SK-N-SH (cell line): ENCODE data around the gene RPL19.

Experiments
- ELF1 ChIP-seq: IDR thresholded peaks from 2 replicates; pipeline ENCODE4 v1.4.0; 2012
- EP300 ChIP-seq, 2 experiments: IDR thresholded peaks; 2 replicates each; pipeline versions ENCODE4 v1.4.0 to v1.6.1; 2012; ENCODE audit warnings: borderline replicate concordance in 1 of 2, low read depth in 1 of 2, low read length in 1 of 2
- GABPA ChIP-seq: IDR thresholded peaks from 2 replicates; pipeline ENCODE4 v1.4.0; 2012; ENCODE audit warnings: low read depth, mild to moderate bottlenecking
- IRF3 ChIP-seq: fragments of 150-350 bp; IDR thresholded peaks from 2 replicates; pipeline ENCODE4 v1.6.1; 2016; ENCODE audit warnings: mild to moderate bottlenecking, low read depth, low read length
- JUND ChIP-seq: IDR thresholded peaks from 2 replicates; pipeline ENCODE4 v1.4.0; 2012
- MEF2A ChIP-seq: IDR thresholded peaks from 2 replicates; pipeline ENCODE4 v1.4.0; 2012; ENCODE audit warnings: low read depth, borderline replicate concordance
- MXI1 ChIP-seq: IDR thresholded peaks from 2 replicates; pipeline ENCODE4 v1.6.1; 2012; ENCODE audit warnings: mild to moderate bottlenecking, low read depth, low read length, improper control_type of control experiment
- RAD21 ChIP-seq: IDR thresholded peaks from 2 replicates; pipeline ENCODE4 v1.6.1; 2012; ENCODE audit warnings: mild to moderate bottlenecking, low read length
- RCOR1 ChIP-seq: fragments of 150-350 bp; IDR thresholded peaks from 2 replicates; pipeline ENCODE4 v1.6.1; 2017; ENCODE audit warnings: antibody characterized with exemption, low read length
- SMC3 ChIP-seq: IDR thresholded peaks from 2 replicates; pipeline ENCODE4 v1.6.1; 2012; ENCODE audit warnings: low read depth, low read length, improper control_type of control experiment
- TAF1 ChIP-seq: IDR thresholded peaks from 2 replicates; pipeline ENCODE4 v1.6.1; 2012; ENCODE audit warnings: low read depth, mild to moderate bottlenecking, low read length, moderate library complexity, borderline replicate concordance
- USF2 ChIP-seq: fragments of 150-350 bp; IDR thresholded peaks from 2 replicates; pipeline ENCODE4 v1.6.1; 2017; ENCODE audit warnings: antibody characterized with exemption, low read length, low read depth, borderline replicate concordance
- TF ChIP-seq, protein P1 (sequence below): fragments of 200-600 bp; sonication (generic); IDR thresholded peaks from 2 replicates; pipeline ENCODE4 v1.6.1; 2017; ENCODE audit warnings: antibody characterized with exemption, mild to moderate bottlenecking, moderate library complexity
- TF ChIP-seq, protein P2 (sequence below): IDR thresholded peaks from 2 replicates; pipeline ENCODE4 v1.6.1; 2012; ENCODE audit warnings: mild to moderate bottlenecking, low read depth, low read length, moderate library complexity

DNA sequence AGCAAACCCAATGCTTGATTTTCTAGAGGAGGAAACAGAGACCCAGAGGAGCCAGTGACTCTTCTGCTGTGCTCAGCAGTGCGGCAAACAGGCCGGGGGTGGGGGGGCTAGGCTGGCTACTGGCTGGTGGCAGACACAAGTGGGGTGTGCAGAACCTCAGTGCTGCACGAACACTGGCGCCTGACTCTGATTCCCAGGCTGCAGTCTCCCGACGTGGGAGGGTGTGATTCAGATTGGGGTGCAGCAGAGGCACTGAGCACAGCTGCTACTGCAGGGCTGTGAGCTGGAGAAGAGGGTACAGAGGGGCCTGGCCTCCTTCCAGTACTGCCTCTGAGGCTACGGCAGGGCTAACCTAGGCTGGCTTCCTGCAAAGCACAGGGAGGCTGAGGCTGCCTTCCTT lies 8.1 kb downstream of the RPL19 start:
- TF ChIP-seq, protein P1, sequence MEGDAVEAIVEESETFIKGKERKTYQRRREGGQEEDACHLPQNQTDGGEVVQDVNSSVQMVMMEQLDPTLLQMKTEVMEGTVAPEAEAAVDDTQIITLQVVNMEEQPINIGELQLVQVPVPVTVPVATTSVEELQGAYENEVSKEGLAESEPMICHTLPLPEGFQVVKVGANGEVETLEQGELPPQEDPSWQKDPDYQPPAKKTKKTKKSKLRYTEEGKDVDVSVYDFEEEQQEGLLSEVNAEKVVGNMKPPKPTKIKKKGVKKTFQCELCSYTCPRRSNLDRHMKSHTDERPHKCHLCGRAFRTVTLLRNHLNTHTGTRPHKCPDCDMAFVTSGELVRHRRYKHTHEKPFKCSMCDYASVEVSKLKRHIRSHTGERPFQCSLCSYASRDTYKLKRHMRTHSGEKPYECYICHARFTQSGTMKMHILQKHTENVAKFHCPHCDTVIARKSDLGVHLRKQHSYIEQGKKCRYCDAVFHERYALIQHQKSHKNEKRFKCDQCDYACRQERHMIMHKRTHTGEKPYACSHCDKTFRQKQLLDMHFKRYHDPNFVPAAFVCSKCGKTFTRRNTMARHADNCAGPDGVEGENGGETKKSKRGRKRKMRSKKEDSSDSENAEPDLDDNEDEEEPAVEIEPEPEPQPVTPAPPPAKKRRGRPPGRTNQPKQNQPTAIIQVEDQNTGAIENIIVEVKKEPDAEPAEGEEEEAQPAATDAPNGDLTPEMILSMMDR: no peak
- TF ChIP-seq SMC3 (no peak), GABPA (no peak), TAF1 (no peak), MXI1 (no peak), ELF1 (no peak), EP300 (IDR thresholded peaks at IDR 0.05; ENCODE audit: borderline replicate concordance in 1 of 2, low read depth in 1 of 2, low read length in 1 of 2) (no peak), IRF3 (no peak), USF2 (no peak), MEF2A (no peak), JUND (no peak), RAD21 (no peak), RCOR1 (no peak)
- TF ChIP-seq, protein P2, sequence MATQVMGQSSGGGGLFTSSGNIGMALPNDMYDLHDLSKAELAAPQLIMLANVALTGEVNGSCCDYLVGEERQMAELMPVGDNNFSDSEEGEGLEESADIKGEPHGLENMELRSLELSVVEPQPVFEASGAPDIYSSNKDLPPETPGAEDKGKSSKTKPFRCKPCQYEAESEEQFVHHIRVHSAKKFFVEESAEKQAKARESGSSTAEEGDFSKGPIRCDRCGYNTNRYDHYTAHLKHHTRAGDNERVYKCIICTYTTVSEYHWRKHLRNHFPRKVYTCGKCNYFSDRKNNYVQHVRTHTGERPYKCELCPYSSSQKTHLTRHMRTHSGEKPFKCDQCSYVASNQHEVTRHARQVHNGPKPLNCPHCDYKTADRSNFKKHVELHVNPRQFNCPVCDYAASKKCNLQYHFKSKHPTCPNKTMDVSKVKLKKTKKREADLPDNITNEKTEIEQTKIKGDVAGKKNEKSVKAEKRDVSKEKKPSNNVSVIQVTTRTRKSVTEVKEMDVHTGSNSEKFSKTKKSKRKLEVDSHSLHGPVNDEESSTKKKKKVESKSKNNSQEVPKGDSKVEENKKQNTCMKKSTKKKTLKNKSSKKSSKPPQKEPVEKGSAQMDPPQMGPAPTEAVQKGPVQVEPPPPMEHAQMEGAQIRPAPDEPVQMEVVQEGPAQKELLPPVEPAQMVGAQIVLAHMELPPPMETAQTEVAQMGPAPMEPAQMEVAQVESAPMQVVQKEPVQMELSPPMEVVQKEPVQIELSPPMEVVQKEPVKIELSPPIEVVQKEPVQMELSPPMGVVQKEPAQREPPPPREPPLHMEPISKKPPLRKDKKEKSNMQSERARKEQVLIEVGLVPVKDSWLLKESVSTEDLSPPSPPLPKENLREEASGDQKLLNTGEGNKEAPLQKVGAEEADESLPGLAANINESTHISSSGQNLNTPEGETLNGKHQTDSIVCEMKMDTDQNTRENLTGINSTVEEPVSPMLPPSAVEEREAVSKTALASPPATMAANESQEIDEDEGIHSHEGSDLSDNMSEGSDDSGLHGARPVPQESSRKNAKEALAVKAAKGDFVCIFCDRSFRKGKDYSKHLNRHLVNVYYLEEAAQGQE: no peak
